NK-92 treated with Interleukin-12 subunit alpha and Interleukin-12 subunit beta, amount 100 ng/mL, for 24 hours (cell line): Measurements from ENCODE around the gene LRRC17.
A peak's percentile ranks its signal among the peaks of the same experiment; 100 is the strongest.

Experiments
- DNase-seq: peaks from one replicate; lab custom pipeline; 2025; lab: John Stamatoyannopoulos, UW

The LRRC17 gene, protein sequence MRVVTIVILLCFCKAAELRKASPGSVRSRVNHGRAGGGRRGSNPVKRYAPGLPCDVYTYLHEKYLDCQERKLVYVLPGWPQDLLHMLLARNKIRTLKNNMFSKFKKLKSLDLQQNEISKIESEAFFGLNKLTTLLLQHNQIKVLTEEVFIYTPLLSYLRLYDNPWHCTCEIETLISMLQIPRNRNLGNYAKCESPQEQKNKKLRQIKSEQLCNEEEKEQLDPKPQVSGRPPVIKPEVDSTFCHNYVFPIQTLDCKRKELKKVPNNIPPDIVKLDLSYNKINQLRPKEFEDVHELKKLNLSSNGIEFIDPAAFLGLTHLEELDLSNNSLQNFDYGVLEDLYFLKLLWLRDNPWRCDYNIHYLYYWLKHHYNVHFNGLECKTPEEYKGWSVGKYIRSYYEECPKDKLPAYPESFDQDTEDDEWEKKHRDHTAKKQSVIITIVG

DNA sequence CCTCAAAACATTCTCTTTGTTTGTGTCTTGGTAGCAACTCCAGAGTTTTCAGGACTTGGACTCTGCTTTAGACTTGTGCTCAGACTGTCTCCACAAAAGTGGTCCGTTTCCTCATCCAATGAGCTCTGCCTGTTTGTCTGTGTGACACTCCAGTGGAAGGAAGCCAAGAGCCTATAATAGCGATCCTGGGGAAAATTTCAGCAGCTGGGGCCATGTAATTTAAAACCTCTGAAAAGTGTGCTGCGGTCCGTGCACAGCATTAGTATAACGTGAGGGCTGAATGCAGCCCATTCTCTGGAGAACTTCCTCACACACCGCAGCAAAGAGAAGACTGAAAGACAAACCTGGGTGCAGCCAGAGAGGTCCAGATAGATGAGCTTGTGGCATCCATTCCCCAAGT is at the start of gene LRRC17:
Gene LRRC17, plus strand, starts transcription at position 259 of the 400 bp plus-strand sequence. CDS start 20,914 bp downstream, outside the sequence.
- no peak for DNase-seq

DNA sequence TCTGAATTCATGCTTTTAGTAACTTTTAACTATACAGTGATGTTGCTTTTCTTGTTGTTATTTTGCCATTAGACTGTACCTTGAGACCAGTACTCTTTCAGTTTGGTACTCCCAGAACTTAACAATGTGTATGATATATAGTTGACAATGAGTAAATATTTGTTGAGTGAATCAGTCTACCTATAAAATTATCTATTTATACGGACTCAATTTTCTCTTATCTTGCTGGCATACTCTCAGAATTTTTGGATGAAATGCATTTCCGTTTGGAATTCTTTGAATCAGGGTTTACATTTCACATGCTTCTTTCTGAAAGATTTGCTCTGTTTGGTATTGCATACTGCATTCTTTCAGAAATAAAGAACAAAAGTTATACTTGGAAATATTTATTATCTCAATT is 47.8 kb upstream of the LRRC17 start:
- no peak for DNase-seq

DNA sequence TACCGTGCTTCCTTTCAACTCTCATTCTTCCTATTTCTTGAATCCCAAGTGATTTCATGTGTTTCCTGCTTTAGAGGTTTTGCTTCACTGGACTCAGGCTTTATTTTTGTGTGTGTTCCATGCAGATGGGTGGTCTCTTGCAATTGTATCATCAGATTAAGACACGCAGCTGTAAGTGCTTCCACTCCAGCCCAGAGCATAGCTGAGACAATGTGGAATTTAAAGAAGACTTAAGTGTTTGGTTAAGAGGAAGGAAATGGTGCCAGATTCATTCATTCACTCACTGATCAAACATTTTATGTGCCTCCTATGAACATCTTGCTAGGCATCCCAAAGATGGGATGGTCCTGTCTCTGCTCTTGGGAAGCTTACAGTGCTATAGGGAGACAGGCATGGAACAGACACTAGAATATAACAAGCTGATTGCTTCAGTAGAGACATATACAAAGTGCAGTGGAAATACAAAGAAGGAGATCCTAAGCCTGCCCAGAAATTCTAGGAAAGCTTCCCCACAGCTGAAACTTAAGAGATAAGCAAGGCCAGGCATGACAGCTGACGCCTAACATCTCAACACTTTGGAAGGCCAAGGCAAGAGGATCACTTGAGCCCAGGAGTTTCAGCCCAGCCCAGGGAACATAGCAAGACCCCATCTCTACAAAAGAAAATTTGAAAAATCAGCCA is 46.1 kb upstream of the LRRC17 start:
- DNase-seq: no peak

DNA sequence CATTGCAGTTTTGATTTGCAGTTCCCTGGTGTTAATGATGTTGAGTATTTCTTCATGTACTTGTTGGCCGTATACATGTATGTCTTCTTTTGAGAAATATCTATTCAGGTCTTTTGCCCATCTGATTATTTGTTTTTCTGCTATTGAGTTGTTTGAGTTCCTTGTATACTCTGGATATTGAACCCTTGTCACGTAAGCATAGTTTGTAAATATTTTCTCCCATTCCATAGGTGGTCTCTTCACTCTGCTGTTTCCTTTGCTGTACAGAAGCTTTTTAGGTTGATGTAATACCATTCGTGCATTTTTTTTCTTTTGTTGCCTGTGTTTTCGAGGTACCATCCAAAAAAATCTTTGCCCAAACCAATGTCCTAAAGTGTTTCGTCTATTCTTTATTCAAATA is 43.6 kb upstream of the LRRC17 start:
- no peak for DNase-seq

DNA sequence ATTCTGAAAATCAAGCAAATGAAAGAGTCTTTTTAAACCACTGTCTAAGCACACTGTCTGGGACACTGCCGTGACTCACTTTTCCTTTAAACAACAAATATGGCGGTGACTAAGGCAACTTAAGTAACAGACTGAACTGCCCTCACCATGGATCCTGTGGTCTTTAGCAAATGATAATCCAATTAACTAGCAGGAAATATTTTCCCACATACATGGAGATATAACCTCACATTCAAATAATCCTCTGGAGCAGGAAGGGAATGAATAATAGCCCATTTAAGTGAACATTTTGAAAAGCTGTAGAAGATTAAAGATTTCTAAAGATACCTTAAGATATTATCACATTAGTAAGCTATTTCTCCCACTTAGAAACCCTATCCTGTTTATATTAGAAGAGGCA is 40.3 kb upstream of the LRRC17 start:
- no peak for DNase-seq

DNA sequence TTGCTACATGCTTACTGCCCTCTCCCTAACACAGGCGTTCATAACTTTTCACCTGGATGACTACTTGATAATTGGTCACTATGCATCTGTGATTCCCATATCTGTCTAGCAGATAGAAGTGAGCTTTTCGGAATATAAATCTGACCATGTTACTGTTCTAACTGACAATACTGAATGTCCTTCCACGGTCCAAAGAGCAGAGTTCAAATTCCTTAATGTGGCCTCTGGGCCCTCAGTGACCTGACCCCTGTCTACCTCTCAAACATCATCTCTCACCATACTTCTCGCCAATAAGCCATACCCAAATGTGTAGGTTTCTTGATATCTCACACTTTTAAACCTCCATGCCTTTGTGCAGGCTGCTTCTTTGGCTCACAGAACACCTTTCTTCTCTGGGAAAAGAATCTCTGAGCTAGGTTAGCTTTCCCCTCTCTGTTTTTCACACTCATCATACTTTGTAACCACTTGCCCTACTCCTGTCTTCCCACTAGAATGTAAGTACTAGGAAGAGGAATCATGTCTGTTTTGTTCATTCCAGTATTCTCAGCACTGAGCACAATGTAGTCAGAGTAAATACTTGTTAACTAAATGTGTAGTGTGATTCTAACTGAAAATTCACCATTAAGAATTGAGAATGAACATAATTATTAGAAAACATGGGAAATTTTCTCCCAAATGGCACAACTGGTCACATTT is 39.2 kb upstream of the LRRC17 start:
- DNase-seq: no peak

DNA sequence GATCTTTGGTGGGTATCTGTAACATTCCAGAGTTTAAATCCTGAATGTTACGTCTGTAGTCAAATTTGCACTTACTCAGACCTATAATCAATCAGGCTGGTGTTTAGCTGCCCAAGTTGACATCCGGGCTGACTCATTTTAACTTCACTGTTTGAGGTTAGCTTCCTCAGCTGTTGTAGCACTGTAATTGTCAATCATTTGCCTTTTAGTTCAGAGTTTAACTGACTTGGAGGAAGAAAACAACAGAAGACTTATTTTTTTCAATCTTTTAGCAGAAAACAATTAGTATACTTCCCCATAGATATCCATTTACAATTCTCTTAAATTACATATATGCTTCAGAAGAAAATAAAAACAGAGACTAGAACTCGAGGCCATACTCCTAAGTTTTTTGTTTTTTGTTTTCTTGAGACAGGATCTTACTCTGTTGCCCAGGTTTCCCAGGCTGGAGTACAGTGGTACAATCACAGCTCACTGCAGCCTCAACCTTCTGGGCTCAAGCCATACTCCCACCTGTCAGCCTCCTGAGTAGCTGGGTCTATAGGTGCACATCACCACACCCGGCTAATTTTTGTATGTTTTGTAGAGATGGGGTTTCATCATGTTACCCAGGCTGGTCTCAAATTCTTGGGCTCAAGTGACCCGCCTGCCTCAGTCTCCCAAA is 38.5 kb upstream of the LRRC17 start:
- peak; percentile 6 for DNase-seq

DNA sequence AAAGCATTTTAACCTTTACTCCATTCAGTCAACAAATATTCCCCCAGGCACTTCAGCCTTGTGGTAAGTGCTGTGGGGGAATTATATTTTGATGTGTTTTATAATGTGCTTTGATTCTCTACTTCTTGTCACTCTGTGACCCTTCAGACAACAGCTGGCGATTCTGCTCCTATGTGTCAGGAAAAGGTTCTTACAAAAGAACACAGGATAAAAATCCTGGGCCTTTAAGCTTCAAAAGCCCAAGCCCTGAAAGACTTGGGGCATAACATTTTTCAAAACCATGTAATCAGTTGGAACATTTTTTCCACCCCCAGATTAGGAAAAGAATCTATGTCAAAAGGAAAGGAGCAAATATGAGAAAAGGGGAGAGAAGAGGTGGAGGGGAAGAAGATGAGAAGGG is 37.8 kb upstream of the LRRC17 start:
- DNase-seq: no peak

DNA sequence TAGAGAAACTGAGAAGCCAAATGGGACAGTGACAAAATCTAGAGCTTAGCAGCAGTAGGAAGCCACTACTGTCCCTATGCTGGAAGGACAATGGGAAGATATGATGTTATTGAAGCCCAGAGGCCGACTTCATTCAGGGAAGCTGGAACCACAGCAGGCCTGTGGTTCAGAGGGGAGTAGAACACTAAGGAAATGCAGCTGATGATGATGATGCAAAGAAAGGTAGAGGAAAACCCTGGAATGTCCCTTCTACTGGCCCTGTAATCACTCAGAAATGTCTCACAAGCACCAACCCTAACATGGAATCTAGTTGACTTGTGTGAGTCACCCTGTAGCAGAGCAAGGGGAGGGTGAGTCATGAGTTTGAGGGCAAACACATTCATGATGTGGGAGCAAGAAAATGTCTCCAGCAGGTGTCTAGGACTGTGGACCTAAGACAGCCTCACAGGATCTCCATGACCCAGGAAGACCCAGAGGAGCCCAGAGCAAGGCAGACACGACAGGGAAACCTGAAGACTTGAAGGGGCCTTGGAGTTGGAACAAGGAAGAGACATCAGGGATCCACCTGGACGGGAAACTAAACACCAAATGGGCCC is 37.0 kb upstream of the LRRC17 start:
- peak; percentile 32 for DNase-seq

DNA sequence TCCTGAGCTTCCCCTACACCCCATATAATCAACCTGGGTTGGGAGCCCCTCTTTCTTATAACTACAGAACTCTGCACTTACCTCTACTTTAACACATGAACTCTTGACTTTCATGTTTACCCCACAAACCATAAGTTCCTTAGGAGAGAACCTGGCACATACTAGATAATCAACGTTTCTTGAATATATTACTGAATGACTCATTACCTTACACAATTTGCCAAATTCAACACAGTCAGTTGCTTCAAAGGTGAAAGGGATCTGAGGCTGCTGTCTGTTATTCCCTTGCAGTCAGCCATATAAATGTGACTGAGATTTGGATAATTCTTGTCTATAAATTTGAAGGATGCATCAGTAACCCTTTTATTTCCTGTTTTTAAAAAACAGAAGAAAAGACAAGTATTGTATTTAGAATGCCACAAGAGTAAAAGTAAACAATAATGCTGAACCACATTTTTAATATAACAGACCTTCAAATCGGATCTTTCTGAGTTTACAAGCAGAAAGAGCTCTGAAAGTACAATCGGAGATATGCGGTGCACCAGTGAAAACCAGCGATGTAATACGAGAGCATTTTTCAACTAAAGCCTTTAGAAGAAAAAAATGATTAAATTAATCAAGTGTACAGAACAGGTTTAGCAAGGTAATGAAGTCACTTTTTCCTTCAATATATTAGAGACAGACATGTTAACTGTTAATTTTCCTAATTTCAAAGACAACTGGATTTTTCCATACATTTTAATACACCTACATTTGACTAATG is 29.5 kb upstream of the LRRC17 start:
- no peak for DNase-seq

DNA sequence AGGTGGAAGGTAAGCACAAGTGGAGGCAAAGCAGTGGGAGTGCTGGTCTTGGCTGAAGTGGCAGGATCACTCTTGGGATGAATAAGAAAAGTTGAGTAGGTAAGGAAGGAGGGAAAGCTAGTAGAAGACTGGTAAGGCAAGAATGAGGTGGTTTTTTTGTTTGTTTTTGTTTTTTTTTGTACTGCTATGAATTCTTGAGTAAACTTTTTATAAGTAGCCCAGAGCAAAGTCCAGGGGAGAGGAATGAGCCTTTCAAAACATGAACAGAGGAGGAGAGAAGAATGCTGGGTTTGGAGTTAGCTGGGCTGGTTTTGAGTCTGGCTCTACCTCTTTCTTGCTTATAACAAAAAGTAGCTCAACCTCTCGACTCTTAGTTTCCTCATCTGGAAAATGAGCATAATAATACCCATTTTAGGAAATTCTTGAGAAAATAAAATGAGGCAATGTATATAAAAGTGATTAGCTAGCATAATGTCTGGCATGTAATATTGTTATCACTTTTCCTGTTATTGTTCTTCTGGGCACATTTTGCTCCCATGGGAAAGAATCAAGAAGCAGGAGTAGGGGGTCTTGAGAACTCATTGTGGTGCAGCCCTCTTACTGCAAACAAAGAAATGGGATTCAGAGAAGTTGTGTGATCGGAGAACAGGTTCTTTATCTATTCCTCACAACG is 24.1 kb upstream of the LRRC17 start:
- no peak for DNase-seq

DNA sequence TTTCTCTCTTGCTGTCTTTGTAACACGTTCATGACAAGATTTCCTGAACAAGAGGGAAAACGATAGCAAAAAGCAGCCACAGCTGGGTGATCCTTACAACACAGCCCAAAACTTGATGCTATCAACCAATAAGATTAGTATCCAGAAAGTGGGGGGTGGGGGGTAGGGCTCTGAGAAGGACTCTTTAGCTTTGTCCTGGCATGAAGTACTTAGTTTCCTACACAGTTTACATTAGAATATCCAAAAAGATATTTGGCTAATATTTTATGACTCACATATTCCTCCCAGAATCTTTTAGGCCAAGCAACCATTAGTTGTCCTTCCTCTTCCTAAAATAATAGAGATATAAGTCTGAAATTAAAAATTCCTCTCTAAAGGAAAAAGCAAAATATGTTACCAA is 22.9 kb upstream of the LRRC17 start:
- no peak for DNase-seq

DNA sequence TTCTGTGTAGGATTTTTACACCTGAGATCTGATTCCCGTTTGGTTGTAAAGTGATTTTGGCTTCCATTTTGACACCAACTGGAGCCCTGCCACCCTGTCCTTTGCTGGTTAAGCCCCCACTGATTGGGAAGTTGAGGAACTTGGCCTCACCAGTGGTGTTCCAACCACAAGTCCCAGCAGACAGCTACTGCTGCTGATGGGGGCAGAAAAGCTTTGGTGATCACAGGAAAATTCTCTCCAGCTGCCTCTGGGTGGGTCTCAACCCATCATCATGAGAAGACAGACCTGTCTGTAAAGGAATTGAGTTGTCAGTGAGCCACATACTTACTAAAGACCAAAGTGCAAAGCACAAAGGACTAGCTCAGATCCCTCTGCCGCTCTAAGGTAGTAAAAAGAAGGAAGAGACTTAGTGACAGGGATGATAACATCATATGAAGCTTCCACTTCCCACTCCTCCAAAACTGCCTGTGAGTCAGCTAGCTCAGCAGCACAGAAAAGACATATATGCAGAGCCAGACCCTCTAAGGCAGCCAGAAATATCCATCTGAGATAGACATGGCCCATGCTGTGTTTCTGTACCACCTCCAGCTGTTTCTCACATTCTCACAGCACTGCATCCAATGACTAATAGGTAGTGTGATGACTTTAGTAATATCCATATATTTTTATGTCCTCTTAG is 22.4 kb upstream of the LRRC17 start:
- no peak for DNase-seq

DNA sequence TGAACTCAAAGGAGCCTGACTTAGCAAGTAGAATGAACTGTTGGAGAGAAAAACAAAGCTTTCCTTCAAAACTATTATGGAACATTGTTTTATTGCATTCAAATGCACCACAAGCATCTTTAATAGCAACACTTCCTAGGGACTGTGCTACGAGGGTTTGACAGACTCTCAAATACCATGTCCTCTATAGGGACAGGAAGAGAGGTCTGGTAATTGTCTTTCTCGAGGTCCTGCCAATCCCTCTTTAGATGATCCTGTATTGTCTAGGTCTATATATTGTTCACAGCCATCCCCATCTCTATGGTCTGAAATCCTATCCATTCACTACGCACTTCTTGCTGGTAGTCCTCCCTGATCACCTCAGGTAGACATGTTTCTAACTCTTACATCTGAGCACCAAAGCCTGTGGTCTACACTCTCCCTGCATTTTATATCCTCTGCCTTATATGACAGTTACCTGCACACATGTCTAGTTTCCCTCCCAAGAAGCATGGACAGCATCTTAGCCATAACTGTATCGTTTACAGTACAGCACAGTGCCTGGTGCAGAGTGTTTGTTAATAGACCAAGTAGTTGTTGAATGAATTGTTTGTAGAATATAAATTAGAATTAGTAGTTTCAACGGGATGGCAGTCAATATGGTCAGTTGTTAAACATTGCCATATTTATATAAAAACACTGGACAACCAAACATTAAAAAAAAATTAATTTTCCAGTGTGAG is 21.7 kb upstream of the LRRC17 start:
- DNase-seq: no peak

DNA sequence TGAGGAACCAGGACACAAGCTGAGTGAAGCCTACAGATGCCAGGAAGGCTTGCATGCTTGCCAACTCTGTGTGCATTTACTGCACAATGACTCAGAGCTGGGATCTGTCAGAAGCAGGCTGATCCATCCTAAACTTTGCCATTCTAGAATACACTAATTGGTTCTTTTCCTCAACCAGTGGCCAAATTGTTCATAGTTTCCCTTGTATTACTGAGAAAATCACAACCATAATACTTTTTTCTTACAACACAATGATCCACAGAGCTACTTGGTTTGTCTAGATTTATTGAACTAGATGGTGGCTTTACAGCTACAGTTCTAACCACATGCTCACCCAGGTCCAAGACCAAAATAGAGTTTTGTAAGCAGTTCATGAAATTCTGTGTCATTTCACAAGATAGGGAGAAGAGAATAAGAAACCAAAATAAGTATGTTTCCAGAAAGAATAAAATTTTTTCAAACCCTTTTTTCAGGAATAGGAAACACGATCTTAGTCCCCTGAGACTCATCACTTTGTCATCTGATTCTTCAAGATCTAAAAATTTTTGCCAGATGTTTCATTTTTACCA is 21.0 kb upstream of the LRRC17 start:
- DNase-seq: no peak

DNA sequence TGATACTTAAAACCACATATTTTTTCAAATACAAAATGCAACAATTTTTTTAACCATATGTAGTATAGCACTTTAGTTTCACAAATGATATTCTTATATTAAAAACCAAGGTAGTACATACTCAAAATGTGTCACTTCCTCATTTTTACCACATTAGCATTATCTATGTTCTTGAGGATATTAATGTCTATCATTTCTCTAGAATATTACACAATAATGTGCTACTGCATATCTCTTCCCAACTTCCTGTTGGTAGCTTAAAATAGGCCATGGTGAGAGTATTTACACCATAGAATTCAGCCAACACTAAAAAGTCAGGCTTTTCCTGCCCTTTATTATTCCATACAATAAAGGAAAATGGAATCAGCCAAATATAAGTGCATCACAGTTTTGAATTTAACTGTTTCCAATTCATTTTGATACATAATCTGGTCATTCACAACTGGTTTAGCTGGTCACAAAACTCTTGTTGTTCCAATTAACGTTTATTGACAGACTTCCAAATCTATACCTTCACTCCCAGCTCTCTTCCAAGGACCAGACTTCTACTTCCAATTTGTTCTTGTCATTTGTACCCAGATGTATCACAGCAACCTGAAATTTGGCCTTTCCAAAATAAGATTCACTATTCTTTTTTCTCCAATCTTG is 20.0 kb upstream of the LRRC17 start:
- no peak for DNase-seq

DNA sequence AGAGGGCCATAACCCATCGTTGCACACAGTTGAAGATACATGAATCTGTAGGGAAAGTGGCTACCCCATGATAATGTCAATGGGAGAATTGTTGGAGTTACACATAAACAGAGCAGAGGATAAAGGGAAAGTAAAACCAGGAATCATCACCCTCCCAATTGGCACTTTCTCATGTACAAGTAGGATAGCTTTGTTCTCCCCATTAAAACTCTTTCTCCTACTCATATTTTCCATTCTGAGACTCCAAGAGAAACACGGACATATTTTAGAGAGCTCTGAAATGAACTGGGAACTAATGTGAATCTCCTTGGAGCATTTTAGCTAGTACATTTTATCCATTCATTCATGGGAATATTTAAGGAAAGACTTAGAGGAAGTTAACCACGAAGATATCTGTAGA is 17.2 kb upstream of the LRRC17 start:
- no peak for DNase-seq

DNA sequence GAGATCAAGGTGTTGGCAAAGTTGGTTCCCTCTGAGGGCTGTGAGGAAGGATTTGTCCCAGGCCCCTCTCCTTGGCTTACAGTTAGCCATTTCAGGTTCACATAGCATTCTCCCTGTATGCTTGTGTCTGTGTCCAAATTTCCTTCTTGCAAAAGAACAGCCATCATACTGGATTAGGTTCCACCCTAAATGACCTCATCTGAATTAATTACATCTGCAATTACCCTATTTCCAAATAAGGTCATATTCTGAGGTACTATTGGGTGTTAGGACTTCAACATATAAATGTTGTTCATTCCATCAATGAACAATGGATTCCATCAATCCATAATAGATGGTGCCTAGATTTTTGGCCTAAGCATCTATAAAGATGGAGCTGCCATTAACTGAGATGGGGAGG is 16.2 kb upstream of the LRRC17 start:
- DNase-seq: no peak
